OCI-LY1 (cell line): ENCODE measurements around the gene MRTFA.

Experiments used
- H2AFZ ChIP-seq: fragments of 200-600 bp; sonication (generic), shearing (Covaris generic); 2 replicates; pipeline ENCODE4 v1.6.0; 2014; ENCODE audit warnings: antibody characterized with exemption, mild to moderate bottlenecking, low read length
- H3F3A ChIP-seq: fragments of 200-600 bp; sonication (generic), shearing (Covaris generic); 2 replicates; pipeline ENCODE4 v1.6.0; 2014; ENCODE audit warnings: mild to moderate bottlenecking, antibody characterized with exemption, low read length, moderate library complexity; ENCODE audit not compliant: insufficient read depth
- H3K27ac ChIP-seq: fragments of 200-600 bp; sonication (generic); 2 replicates; pipeline ENCODE4 v1.5.1; 2014; ENCODE audit warnings: low read length, mixed run types, mild to moderate bottlenecking, low read depth; ENCODE audit not compliant: poor library complexity, severe bottlenecking
- H3K27me3 ChIP-seq: fragments of 200-600 bp; sonication (generic); 2 replicates; pipeline ENCODE4 v1.6.0; 2014; ENCODE audit warnings: antibody characterized with exemption, mild to moderate bottlenecking, low read length, moderate library complexity; ENCODE audit not compliant: insufficient read depth
- H3K36me3 ChIP-seq: fragments of 200-600 bp; sonication (generic); 2 replicates; pipeline ENCODE4 v1.6.1; 2014; ENCODE audit warnings: mild to moderate bottlenecking, antibody characterized with exemption, low read length, moderate library complexity, mixed read lengths; ENCODE audit not compliant: insufficient read depth
- H3K4me1 ChIP-seq: fragments of 200-600 bp; sonication (generic); 2 replicates; pipeline ENCODE4 v1.5.1; 2014; ENCODE audit warnings: mild to moderate bottlenecking, low read length, moderate library complexity; ENCODE audit not compliant: insufficient read depth, severe bottlenecking
- H3K4me2 ChIP-seq: fragments of 200-600 bp; sonication (generic), shearing (Covaris generic); 2 replicates; pipeline ENCODE4 v1.6.1; 2014; ENCODE audit warnings: low read length
- H3K4me3 ChIP-seq: fragments of 200-600 bp; sonication (generic); 2 replicates; pipeline ENCODE4 v1.5.1; 2014; ENCODE audit warnings: low read length, low read depth, mild to moderate bottlenecking, mixed read lengths; ENCODE audit not compliant: poor library complexity, severe bottlenecking
- H3K79me2 ChIP-seq: fragments of 200-600 bp; shearing (Covaris generic); 2 replicates; pipeline ENCODE4 v1.6.1; 2016; ENCODE audit warnings: mixed run types, low read length, mixed read lengths; ENCODE audit not compliant: insufficient read depth
- H3K9ac ChIP-seq: fragments of 200-600 bp; sonication (generic), shearing (Covaris generic); 2 replicates; pipeline ENCODE4 v1.6.1; 2014; ENCODE audit warnings: mild to moderate bottlenecking, low read length, mixed read lengths
- H3K9me2 ChIP-seq: fragments of 200-600 bp; sonication (generic), shearing (Covaris generic); 2 replicates; pipeline ENCODE4 v1.6.1; 2014; ENCODE audit warnings: low read depth, mild to moderate bottlenecking, low read length, mixed read lengths
- H3K9me3 ChIP-seq: fragments of 200-600 bp; shearing (Covaris generic); 2 replicates; pipeline ENCODE4 v1.6.1; 2014; ENCODE audit warnings: low read length, mixed read lengths
- H4K20me1 ChIP-seq: fragments of 200-600 bp; sonication (generic), shearing (Covaris generic); 2 replicates; pipeline ENCODE4 v1.6.0; 2016; ENCODE audit warnings: mild to moderate bottlenecking, low read length; ENCODE audit not compliant: insufficient read depth
- CTCF ChIP-seq: fragments of 200-600 bp; sonication (generic), shearing (Covaris generic); IDR thresholded peaks from 2 replicates; pipeline ENCODE4 v1.5.1; 2017; ENCODE audit warnings: mild to moderate bottlenecking, antibody characterized with exemption, low read length, moderate library complexity, mixed read lengths
- EZH2 ChIP-seq: fragments of 200-600 bp; sonication (generic), shearing (Covaris generic); IDR thresholded peaks from 2 replicates; pipeline ENCODE4 v1.8.0; 2017; ENCODE audit warnings: borderline replicate concordance, mixed run types, mild to moderate bottlenecking, antibody characterized with exemption, low read length, moderate library complexity, mixed read lengths

Gene MRTFA

GRCh38 chr22:40368836-40369235, 267.7 kb downstream of the MRTFA start:
- peaks cover 9% of the 10 kb centered on the region for H3F3A ChIP-seq
- no peaks in the 10 kb centered on the region for H3K9me3 ChIP-seq
- H3K4me3 ChIP-seq = no peak overlapping the region
- H3K36me3 ChIP-seq = peaks cover 66% of the 10 kb centered on the region
- peaks cover 10% of the 10 kb centered on the region; the same call in 1 of the 2 replicates for H3K79me2 ChIP-seq
- H3K9ac ChIP-seq = no peak overlapping the region
- no peaks in the 10 kb centered on the region for H3K9me2 ChIP-seq
- TF ChIP-seq EZH2 (no peak), CTCF (no peak)
- H3K27ac ChIP-seq = no peak overlapping the region
- H3K4me1 ChIP-seq = peaks cover 18% of the 10 kb centered on the region
- H3K27me3 ChIP-seq = no peaks in the 10 kb centered on the region
- no peaks in the 10 kb centered on the region for H4K20me1 ChIP-seq
- H2AFZ ChIP-seq = no peak overlapping the region
- H3K4me2 ChIP-seq = no peak overlapping the region

- Histone ChIP-seq H3K4me3 (no peak overlapping the region), H3K79me2 (peaks cover 10% of the 10 kb centered on the region; the same call in 1 of the 2 replicates), H3K36me3 (peaks cover 69% of the 10 kb centered on the region), H3K27me3 (no peaks in the 10 kb centered on the region), H3K9me2 (no peaks in the 10 kb centered on the region), H3F3A (peaks cover 9% of the 10 kb centered on the region), H3K9ac (no peak overlapping the region), H2AFZ (no peak overlapping the region), H4K20me1 (no peaks in the 10 kb centered on the region), H3K4me1 (peaks cover 16% of the 10 kb centered on the region), H3K9me3 (no peaks in the 10 kb centered on the region), H3K27ac (no peak overlapping the region), H3K4me2 (no peak overlapping the region)
- TF ChIP-seq EZH2 (no peak), CTCF (no peak)
These were observed 268.5 kb downstream of the MRTFA start for GRCh38 chr22:40368016-40368415.

DNA sequence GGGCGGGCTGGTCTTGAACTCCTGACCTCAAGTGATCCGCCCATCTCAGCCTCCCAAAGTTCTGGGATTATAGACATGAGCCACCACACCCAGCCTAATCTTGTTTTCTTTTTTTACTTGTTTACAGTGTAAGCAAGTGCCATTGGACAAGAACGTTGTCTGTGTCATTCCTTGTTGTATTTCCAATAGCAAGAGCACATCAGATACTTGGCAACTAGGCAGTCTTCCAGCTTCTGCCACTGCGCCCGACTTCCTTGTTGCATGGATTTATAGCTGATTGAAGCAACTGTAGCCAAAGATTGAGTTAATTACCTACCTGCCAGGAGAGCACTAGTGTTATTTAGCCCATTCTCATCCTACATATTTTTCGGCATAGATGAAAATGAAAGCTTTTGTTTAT, 269.2 kb downstream of the MRTFA start:
- no peaks in the 10 kb centered on the region for H3K9me2 ChIP-seq
- no peak overlapping the region for H3K27ac ChIP-seq
- H3K9me3 ChIP-seq = no peaks in the 10 kb centered on the region
- no peak overlapping the region for H3K9ac ChIP-seq
- H3K4me3 ChIP-seq = no peak overlapping the region
- H3K36me3 ChIP-seq = peaks cover 70% of the 10 kb centered on the region
- no peak overlapping the region for H3K4me2 ChIP-seq
- H3F3A ChIP-seq = peaks cover 8% of the 10 kb centered on the region
- H2AFZ ChIP-seq = no peak overlapping the region
- H3K27me3 ChIP-seq = no peaks in the 10 kb centered on the region
- H3K4me1 ChIP-seq = peaks cover 9% of the 10 kb centered on the region
- H4K20me1 ChIP-seq = no peaks in the 10 kb centered on the region
- TF ChIP-seq CTCF = no peak
- TF ChIP-seq EZH2 = no peak
- H3K79me2 ChIP-seq = peaks cover 8% of the 10 kb centered on the region; the same call in 1 of the 2 replicates
